HepG2 (cell line): ENCODE data around the gene OR2B2. TPM values are rescaled to one million over a fixed set of nuclear protein-coding genes. Genes with fewer than 3 reads are reported as not detected.

Experiments used
- ATF7-NPFF ChIP-seq: sonication (generic); formaldehyde crosslinking; IDR thresholded peaks from 2 replicates; pipeline ENCODE4 v1.8.1; 2023; ENCODE audit warnings: mild to moderate bottlenecking, low read depth, missing genetic modification reagents, moderate library complexity
- CHCHD3 ChIP-seq: sonication (generic); formaldehyde crosslinking; IDR thresholded peaks from 2 replicates; pipeline ENCODE4 v1.8.0; 2022; ENCODE audit warnings: mild to moderate bottlenecking, missing genetic modification reagents, moderate library complexity
- FOXC1 ChIP-seq: sonication (generic); formaldehyde crosslinking; IDR thresholded peaks from 2 replicates; pipeline ENCODE4 v1.8.0; 2022; ENCODE audit warnings: mild to moderate bottlenecking, missing genetic modification reagents, borderline replicate concordance
- HNRNPLL ChIP-seq: fragments of 200-400 bp; formaldehyde crosslinking; IDR thresholded peaks from 2 replicates; pipeline ENCODE4 v1.6.1; 2017; ENCODE audit warnings: mild to moderate bottlenecking, low read depth, low read length; ENCODE audit not compliant: poor library complexity, severe bottlenecking
- KAT2B ChIP-seq: fragments of 150-350 bp; IDR thresholded peaks from 2 replicates; pipeline ENCODE4 v1.6.1; 2014; ENCODE audit warnings: low read depth, low read length, borderline replicate concordance
- KLF6 ChIP-seq: IDR thresholded peaks from 2 replicates; pipeline ENCODE4 v1.8.0; 2016; ENCODE audit warnings: missing biosample characterization, missing genetic modification reagents
- MED13 ChIP-seq: sonication (generic); formaldehyde crosslinking; IDR thresholded peaks from 2 replicates; pipeline ENCODE4 v1.5.0; 2020; ENCODE audit warnings: missing genetic modification reagents
- MEIS2 ChIP-seq: sonication (generic); formaldehyde crosslinking; IDR thresholded peaks from 2 replicates; pipeline ENCODE4 v1.9.0; 2021; ENCODE audit warnings: mild to moderate bottlenecking, missing genetic modification reagents
- NFIB ChIP-seq: sonication (generic); formaldehyde crosslinking; IDR thresholded peaks from 2 replicates; pipeline ENCODE4 v1.9.0; 2021; ENCODE audit warnings: missing genetic modification reagents, mild to moderate bottlenecking, borderline replicate concordance
- NFKB2 ChIP-seq: sonication (generic); formaldehyde crosslinking; IDR thresholded peaks from 2 replicates; pipeline ENCODE4 v1.4.0; 2020; ENCODE audit warnings: missing genetic modification reagents, borderline replicate concordance
- NR1H2 ChIP-seq: sonication (generic); formaldehyde crosslinking; IDR thresholded peaks from 2 replicates; pipeline ENCODE4 v1.8.1; 2022; ENCODE audit warnings: low read depth, missing genetic modification reagents, borderline replicate concordance
- PHF5A ChIP-seq: IDR thresholded peaks from one replicate; pipeline ENCODE4 v1.6.1; 2018; ENCODE audit warnings: low read depth, missing genetic modification reagents; ENCODE audit not compliant: unreplicated experiment
- POLR2G ChIP-seq: fragments of 200-400 bp; formaldehyde crosslinking; IDR thresholded peaks from 2 replicates; pipeline ENCODE4 v1.6.1; 2018; ENCODE audit warnings: mild to moderate bottlenecking, low read depth, low read length, moderate library complexity
- RAD51 ChIP-seq: fragments of 450-650 bp; IDR thresholded peaks from 2 replicates; pipeline ENCODE4 v1.6.1; 2016; ENCODE audit warnings: borderline replicate concordance
- RFX1 ChIP-seq: fragments of 450-650 bp; IDR thresholded peaks from 2 replicates; pipeline ENCODE4 v1.6.1; 2017
- SETDB1 ChIP-seq: sonication (generic); formaldehyde crosslinking; IDR thresholded peaks from 2 replicates; pipeline ENCODE4 v1.5.1; 2020; ENCODE audit warnings: missing genetic modification reagents, mild to moderate bottlenecking, borderline replicate concordance
- SIX4 ChIP-seq: sonication (generic); formaldehyde crosslinking; IDR thresholded peaks from 2 replicates; pipeline ENCODE4 v1.4.0; 2020; ENCODE audit warnings: missing genetic modification reagents
- TMF1 ChIP-seq: sonication (generic); formaldehyde crosslinking; IDR thresholded peaks from 2 replicates; pipeline ENCODE4 v1.8.1; 2022; ENCODE audit warnings: low read depth, missing genetic modification reagents
- YY1 ChIP-seq: IDR thresholded peaks from 2 replicates; pipeline ENCODE4 v1.6.1; 2011; ENCODE audit warnings: low read length, low read depth, moderate library complexity, mild to moderate bottlenecking; ENCODE audit not compliant: insufficient read depth, insufficient replicate concordance
- ZEB1 ChIP-seq: IDR thresholded peaks from 2 replicates; pipeline ENCODE4 v1.6.1; 2012; ENCODE audit warnings: mild to moderate bottlenecking, low read depth, inconsistent platforms; ENCODE audit not compliant: insufficient replicate concordance
- ZNF501 ChIP-seq: sonication (generic); formaldehyde crosslinking; IDR thresholded peaks from 2 replicates; pipeline ENCODE4 v1.5.1; 2020; ENCODE audit warnings: mild to moderate bottlenecking, moderate library complexity, missing genetic modification reagents
- ZNF768 ChIP-seq: sonication (generic); formaldehyde crosslinking; IDR thresholded peaks from 2 replicates; pipeline ENCODE4 v1.4.0; 2020; ENCODE audit warnings: missing genetic modification reagents
- ZNF878 ChIP-seq: sonication (generic); formaldehyde crosslinking; IDR thresholded peaks from 2 replicates; pipeline ENCODE4 v1.8.1; 2023; ENCODE audit warnings: mild to moderate bottlenecking, missing genetic modification reagents, moderate library complexity
- polyA plus RNA-seq, 8 experiments: library from polyadenylated mRNA; depleted of rRNA in 3 of 8; stranded (reverse) in 7 of 8; unstranded in 1 of 8; fragments of >200 nt; fragmentation: Illumina TruSeq in 4 of 8; extraction: Trizol in 4 of 8; gene quantifications; 2 replicates each; pipeline versions ENCODE4 v1.2.1 to v1.2.3, GENCODE V29; 2011 to 2016; ENCODE audit warnings: low read depth in 4 of 8, missing spikeins in 1 of 8, mixed read lengths in 1 of 8; ENCODE audit not compliant: insufficient read depth in 1 of 8
- total RNA-seq, 5 experiments: library from RNA; depleted of rRNA; stranded (reverse); fragments of >200 nt; fragmentation: Illumina TruSeq; extraction: Trizol; gene quantifications; 2 replicates each; pipeline ENCODE4 v1.2.3, GENCODE V29; 2016; ENCODE audit warnings: low read depth in 1 of 5
- TF ChIP-seq, protein P1 (sequence below): sonication (generic); formaldehyde crosslinking; IDR thresholded peaks from 2 replicates; pipeline ENCODE4 v1.4.0; 2020; ENCODE audit warnings: mild to moderate bottlenecking, missing genetic modification reagents
- TF ChIP-seq, protein P2 (sequence below): sonication (generic); formaldehyde crosslinking; IDR thresholded peaks from 2 replicates; pipeline ENCODE4 v1.8.0; 2023; ENCODE audit warnings: mild to moderate bottlenecking, missing genetic modification reagents
- TF ChIP-seq, protein P3 (sequence below), 2 experiments: fragments of 450-650 bp in 1 of 2; sonication (generic) in 1 of 2; formaldehyde crosslinking; IDR thresholded peaks; 2 replicates each; pipeline versions ENCODE4 v1.5.0 to v1.8.0; 2020 to 2022; ENCODE audit warnings: mild to moderate bottlenecking in 1 of 2, missing genetic modification reagents in 1 of 2
- TF ChIP-seq, protein P4 (sequence below): sonication (generic); formaldehyde crosslinking; IDR thresholded peaks from 2 replicates; pipeline ENCODE4 v1.5.0; 2020; ENCODE audit warnings: missing genetic modification reagents

OR2B2 gene
- total and polyA plus RNA-seq, 2 of the 13 experiments (the other 11 are each of a cell fraction or from before 2014, with no cell fraction given) = not detected

DNA sequence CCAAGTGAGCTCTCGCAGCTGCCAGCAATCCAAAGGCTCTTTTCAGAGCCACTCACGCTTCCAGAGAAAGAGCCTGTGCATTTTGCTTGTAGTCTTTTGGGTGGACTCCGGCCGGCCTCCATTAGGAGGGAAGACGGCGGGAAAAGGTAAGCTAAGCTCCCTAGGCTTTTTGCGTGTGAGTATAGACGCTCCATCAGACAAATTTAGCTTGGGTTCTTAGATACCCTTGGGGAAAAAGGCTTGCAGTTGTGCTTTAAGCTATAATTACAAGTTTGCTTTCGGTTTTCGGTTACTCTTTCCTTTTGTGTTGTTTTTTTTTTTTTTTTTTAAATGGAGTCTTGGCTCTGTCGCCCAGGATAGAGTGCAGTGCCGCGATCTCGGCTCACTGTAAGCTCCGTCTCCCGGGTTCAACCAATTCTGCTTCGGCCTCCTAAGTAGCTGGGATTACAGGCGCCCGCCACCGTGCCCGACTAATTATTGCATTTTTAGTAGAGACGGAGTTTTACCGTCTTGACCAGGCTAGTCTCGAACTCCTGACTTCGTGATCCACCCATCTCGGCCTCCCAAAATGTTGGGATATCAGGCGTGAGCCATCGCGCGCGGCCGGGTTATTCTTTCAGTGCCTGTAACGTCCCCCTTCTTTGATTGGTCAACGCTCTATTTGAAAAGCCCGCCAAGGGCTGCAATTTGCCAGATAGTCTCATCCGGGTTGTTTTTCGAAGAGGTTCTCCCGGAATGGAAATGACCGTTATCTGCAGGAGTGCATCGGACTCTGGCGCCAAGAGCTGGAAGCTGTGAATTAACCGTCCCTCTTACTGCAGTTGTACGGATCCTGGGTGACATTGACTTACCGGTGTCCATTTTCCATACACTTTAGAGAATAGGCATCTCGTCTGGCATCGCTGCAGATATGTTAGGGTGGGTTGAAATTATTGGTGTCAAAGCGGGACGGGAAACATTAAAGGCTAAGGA is 18.1 kb downstream of the OR2B2 start (continued):
- TF ChIP-seq ZNF878 = peak; percentile 73; the same call in 1 of the 2 replicates
- TF ChIP-seq, protein P1, sequence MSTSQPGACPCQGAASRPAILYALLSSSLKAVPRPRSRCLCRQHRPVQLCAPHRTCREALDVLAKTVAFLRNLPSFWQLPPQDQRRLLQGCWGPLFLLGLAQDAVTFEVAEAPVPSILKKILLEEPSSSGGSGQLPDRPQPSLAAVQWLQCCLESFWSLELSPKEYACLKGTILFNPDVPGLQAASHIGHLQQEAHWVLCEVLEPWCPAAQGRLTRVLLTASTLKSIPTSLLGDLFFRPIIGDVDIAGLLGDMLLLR (CRISPR knock-in tag) = no peak; the same call in 1 of the 2 replicates
- TF ChIP-seq NR1H2 (CRISPR knock-in tag) = no peak; the same call in 1 of the 2 replicates
- peak; percentile 48 for TF ChIP-seq POLR2G
- no peak for TF ChIP-seq YY1
- TF ChIP-seq NFIB (CRISPR knock-in tag) = no peak
- TF ChIP-seq NFKB2 (CRISPR knock-in tag) = peak; percentile 28; the same call in 1 of the 2 replicates
- TF ChIP-seq RAD51 = no peak
- no peak for TF ChIP-seq RFX1
- peak; percentile 79 for TF ChIP-seq KLF6 (CRISPR knock-in tag)
- TF ChIP-seq ZEB1 = peak; percentile 48
- TF ChIP-seq SIX4 (CRISPR knock-in tag) = no peak
- TF ChIP-seq ZNF501 (CRISPR knock-in tag) = no peak
- TF ChIP-seq, protein P2, sequence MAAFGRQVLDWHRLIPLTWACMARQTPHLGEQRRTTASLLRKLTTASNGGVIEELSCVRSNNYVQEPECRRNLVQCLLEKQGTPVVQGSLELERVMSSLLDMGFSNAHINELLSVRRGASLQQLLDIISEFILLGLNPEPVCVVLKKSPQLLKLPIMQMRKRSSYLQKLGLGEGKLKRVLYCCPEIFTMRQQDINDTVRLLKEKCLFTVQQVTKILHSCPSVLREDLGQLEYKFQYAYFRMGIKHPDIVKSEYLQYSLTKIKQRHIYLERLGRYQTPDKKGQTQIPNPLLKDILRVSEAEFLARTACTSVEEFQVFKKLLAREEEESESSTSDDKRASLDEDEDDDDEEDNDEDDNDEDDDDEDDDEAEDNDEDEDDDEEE (CRISPR knock-in tag) = no peak
- TF ChIP-seq HNRNPLL = no peak
- TF ChIP-seq FOXC1 (CRISPR knock-in tag) = no peak
- peak; percentile 85 for TF ChIP-seq ATF7-NPFF (CRISPR knock-in tag)
- no peak for TF ChIP-seq KAT2B
- TF ChIP-seq ZNF768 (CRISPR knock-in tag) = no peak
- TF ChIP-seq CHCHD3 (CRISPR knock-in tag) = no peak
- TF ChIP-seq, protein P3, sequence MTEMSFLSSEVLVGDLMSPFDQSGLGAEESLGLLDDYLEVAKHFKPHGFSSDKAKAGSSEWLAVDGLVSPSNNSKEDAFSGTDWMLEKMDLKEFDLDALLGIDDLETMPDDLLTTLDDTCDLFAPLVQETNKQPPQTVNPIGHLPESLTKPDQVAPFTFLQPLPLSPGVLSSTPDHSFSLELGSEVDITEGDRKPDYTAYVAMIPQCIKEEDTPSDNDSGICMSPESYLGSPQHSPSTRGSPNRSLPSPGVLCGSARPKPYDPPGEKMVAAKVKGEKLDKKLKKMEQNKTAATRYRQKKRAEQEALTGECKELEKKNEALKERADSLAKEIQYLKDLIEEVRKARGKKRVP (CRISPR knock-in tag; IDR thresholded peaks at IDR 0.05) = peak in 1 of 2 experiments; percentile 70; a peak in 2 of 4 replicates
- no peak for TF ChIP-seq SETDB1 (CRISPR knock-in tag)
- TF ChIP-seq PHF5A (CRISPR knock-in tag) = no peak
- TF ChIP-seq, protein P4, sequence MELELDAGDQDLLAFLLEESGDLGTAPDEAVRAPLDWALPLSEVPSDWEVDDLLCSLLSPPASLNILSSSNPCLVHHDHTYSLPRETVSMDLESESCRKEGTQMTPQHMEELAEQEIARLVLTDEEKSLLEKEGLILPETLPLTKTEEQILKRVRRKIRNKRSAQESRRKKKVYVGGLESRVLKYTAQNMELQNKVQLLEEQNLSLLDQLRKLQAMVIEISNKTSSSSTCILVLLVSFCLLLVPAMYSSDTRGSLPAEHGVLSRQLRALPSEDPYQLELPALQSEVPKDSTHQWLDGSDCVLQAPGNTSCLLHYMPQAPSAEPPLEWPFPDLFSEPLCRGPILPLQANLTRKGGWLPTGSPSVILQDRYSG (CRISPR knock-in tag) = no peak
- peak; percentile 73; the same call in 1 of the 2 replicates for TF ChIP-seq TMF1 (CRISPR knock-in tag)
- 0 out of 2 replicates have a peak, but pooled peaks have one; percentile 20 for TF ChIP-seq MED13 (CRISPR knock-in tag)
- TF ChIP-seq MEIS2 (CRISPR knock-in tag) = 0 out of 2 replicates have a peak, but pooled peaks have one; percentile 31
